Body of pancreas (tissue), 4 donors: ENCODE results near the gene CDKAL1. TPM values are rescaled to one million over a fixed set of nuclear protein-coding genes. Genes with fewer than 3 reads are reported as not detected.

ENCODE experiments used
- ATAC-seq: fragments of 150-250 bp; one replicate; pipeline ENCODE4 v1.9.1; 2016
- DNase-seq, 4 donors: peaks; one replicate each; pipeline ENCODE4 v3.0.0-alpha.2; 2019
- H3K27ac ChIP-seq, 4 donors: fragments of 200-600 bp; sonication (generic); 1 replicate in 3 of 4; 2 replicates in 1 of 4; pipeline versions ENCODE4 v1.5.1 to v1.6.1; 2016 to 2019; ENCODE audit warnings: mild to moderate bottlenecking in 1 of 4, mixed read lengths in 1 of 4, moderate library complexity in 1 of 4
- H3K27me3 ChIP-seq, 2 donors: fragments of 200-600 bp; sonication (generic); one replicate each; pipeline ENCODE4 v1.6.0; 2016; ENCODE audit warnings: mild to moderate bottlenecking in 1 of 2
- H3K36me3 ChIP-seq, 2 donors: fragments of 200-600 bp; sonication (generic); replicated peaks in 1 of 2; 2 replicates each; pipeline ENCODE4 v1.5.1; 2016; ENCODE audit warnings: low read depth in 2 of 2; ENCODE audit not compliant: insufficient read depth in 1 of 2
- H3K4me1 ChIP-seq: fragments of 200-600 bp; sonication (generic); one replicate; pipeline ENCODE4 v1.6.0; 2016
- H3K4me3 ChIP-seq, 2 donors: fragments of 200-600 bp; sonication (generic); 1 replicate in 1 of 2; 2 replicates in 1 of 2; pipeline ENCODE4 v1.5.1; 2016 to 2019
- H3K9me3 ChIP-seq, 3 donors: fragments of 200-600 bp; sonication (generic); 1 replicate in 2 of 3; 2 replicates in 1 of 3; pipeline ENCODE4 v1.5.1; 2016
- POLR2A ChIP-seq, 3 donors: fragments of 450-650 bp; IDR thresholded peaks; one replicate each; pipeline ENCODE4 v1.6.1; 2016; ENCODE audit warnings: antibody characterized with exemption in 3 of 3, mild to moderate bottlenecking in 2 of 3
- WGBS, 2 donors: methylation state at CpG; one replicate each; pipeline ENCODE4 v1.1.5; 2017; 5-methylcytosine and 5-hydroxymethylcytosine counted together
- intact Hi-C: fragments of 100-400 bp; cut with DNase I; formaldehyde crosslinking; loops from one replicate; pipeline ENCODE4 v1.15.1; 2023
- total RNA-seq, 2 donors: library from RNA; depleted of rRNA; stranded (reverse); fragments of >200 nt; gene quantifications; one replicate each; pipeline ENCODE4 v1.1.0, GENCODE V29; 2016
- TF ChIP-seq, protein P1 (sequence below), 7 experiments: fragments of 450-650 bp in 4 of 7; fragments of 200-600 bp in 3 of 7; sonication (generic) in 3 of 7; IDR thresholded peaks; one replicate each; pipeline ENCODE4 v1.5.1; 2016 to 2019; ENCODE audit warnings: antibody characterized with exemption in 7 of 7

The CDKAL1 gene
- total RNA-seq, 2 donors from 2014 or later = 16.3 to 18.1 TPM

DNA sequence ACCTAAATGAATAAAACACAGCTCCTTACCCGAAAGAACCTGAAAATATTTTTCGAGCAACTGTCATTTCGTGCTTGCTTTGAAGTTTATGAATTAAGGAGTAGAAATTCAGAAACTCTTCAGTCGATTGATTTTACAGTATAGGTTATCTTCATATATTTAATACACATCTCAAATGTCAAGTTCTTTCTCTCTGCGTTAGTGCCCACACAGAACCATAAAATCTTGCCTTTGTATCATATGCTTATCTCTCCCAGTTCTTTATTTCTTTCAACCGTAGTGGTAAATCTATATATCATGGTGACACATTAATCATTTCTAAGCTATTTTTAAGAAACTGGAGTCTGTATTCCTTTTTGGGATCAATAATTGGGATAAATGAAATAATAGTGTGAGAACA lies 397.5 kb downstream of the CDKAL1 start:
- no peak for ATAC-seq
- WGBS, 2 donors = 92 to 95% methylated on average over 6 of the region's 6 CpGs
- no peak for TF ChIP-seq POLR2A (IDR thresholded peaks at IDR 0.05)
- TF ChIP-seq, protein P1, sequence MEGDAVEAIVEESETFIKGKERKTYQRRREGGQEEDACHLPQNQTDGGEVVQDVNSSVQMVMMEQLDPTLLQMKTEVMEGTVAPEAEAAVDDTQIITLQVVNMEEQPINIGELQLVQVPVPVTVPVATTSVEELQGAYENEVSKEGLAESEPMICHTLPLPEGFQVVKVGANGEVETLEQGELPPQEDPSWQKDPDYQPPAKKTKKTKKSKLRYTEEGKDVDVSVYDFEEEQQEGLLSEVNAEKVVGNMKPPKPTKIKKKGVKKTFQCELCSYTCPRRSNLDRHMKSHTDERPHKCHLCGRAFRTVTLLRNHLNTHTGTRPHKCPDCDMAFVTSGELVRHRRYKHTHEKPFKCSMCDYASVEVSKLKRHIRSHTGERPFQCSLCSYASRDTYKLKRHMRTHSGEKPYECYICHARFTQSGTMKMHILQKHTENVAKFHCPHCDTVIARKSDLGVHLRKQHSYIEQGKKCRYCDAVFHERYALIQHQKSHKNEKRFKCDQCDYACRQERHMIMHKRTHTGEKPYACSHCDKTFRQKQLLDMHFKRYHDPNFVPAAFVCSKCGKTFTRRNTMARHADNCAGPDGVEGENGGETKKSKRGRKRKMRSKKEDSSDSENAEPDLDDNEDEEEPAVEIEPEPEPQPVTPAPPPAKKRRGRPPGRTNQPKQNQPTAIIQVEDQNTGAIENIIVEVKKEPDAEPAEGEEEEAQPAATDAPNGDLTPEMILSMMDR (IDR thresholded peaks at IDR 0.05) = no peak
- no peak for DNase-seq
- Histone ChIP-seq H3K4me3 (no peak overlapping the region), H3K27me3 (no peaks in the 10 kb centered on the region), H3K4me1 (peaks cover 5% of the 10 kb centered on the region), H3K9me3 (no peaks in the 10 kb centered on the region), H3K36me3 (no peaks in the 10 kb centered on the region), H3K27ac (no peak overlapping the region)
- intact Hi-C loops = no loop called here

DNA sequence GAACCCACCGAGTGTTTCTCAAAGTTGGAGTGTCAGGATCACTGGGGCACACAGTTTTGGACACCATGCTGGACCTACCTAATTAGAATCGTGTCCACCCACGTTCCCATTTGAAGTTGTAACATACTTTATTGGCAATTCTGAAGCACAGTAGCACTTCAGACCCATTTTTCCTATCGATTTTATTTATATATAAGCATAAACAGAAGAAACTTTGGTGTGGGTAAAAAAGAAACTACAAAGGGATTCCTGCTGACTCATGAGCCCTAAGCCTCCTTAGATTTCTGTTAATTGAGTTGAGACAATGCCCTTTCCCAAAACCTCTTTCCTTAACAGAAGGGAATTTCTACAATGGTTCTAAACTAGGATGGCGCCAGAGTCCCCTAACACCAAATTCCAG lies 398.0 kb downstream of the CDKAL1 start:
- no peak for DNase-seq
- intact Hi-C loops = no loop called here
- Histone ChIP-seq H3K4me1 (peaks cover 5% of the 10 kb centered on the region), H3K27me3 (no peaks in the 10 kb centered on the region), H3K36me3 (no peaks in the 10 kb centered on the region), H3K27ac (no peak overlapping the region), H3K9me3 (no peaks in the 10 kb centered on the region), H3K4me3 (no peak overlapping the region)
- no peak for ATAC-seq
- TF ChIP-seq, protein P1 (IDR thresholded peaks at IDR 0.05) = no peak
- no peak for TF ChIP-seq POLR2A (IDR thresholded peaks at IDR 0.05)
- WGBS, 2 donors = 92 to 93% methylated on average over 5 of the region's 5 CpGs

DNA sequence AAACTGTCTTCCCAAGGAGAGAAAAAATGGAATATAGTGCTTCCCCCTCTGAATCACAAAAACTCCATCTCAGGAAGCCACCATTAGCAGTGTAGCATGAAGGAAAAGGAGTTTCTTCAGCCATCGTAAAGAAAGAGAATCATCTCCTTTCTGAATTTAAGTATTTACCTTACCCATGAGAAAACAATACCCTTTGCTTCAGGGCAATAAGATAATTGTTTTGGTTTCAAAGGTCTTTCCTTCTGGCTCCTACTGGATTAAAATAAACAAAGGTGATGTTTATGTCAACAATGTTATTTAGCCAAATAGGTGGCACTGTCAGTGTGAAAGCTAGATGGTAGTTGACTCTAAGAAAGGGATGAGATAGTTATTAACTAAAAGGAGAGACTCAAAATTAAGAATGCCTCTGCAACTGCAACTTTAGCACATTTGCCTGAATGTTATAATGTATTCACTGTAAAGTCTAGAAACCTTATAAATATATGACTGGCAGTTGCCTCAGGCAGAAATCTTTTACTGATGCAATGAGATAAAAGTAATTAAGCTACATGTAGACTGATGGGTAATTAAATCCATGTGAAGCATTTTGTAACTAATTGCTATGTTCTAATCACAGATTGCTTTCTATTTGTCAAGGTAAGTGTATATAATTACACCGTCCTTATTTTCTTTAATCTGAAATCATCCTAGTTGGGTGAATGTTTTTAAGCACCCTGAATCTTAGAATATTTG lies 399.0 kb downstream of the CDKAL1 start:
- ATAC-seq (no peak), DNase-seq (no peak)
- 83 to 85% methylated on average over 2 of the region's 2 CpGs for WGBS, 2 donors
- TF ChIP-seq, protein P1 (IDR thresholded peaks at IDR 0.05) = no peak
- no peak for TF ChIP-seq POLR2A (IDR thresholded peaks at IDR 0.05)
- H3K27ac ChIP-seq = no peak overlapping the region
- intact Hi-C loops = no loop called here
- peaks cover 5% of the 10 kb centered on the region for H3K4me1 ChIP-seq
- H3K27me3 ChIP-seq = no peaks in the 10 kb centered on the region
- no peaks in the 10 kb centered on the region for H3K9me3 ChIP-seq
- no peaks in the 10 kb centered on the region for H3K36me3 ChIP-seq
- H3K4me3 ChIP-seq = no peak overlapping the region

DNA sequence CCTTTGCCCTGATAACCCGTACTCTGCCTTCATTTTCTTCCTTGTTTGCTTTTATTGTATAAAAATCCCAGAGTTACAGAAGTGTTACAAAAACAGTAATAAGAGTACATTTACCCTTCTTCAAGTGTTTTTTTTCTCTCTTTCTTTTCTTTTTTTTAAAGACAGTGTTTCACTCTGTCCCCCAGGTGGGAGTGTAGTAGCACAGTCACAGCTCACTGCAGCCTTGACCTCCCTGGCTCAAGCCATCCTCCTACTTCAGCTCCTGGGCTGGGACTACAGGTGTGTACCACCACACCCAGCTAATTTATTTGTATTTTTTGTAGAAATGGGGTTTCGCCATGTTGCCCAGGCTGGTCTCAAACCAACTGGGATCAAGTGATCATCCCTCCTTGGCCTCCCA lies 402.7 kb downstream of the CDKAL1 start:
- H3K9me3 ChIP-seq = no peaks in the 10 kb centered on the region
- no peak overlapping the region for H3K4me3 ChIP-seq
- no peaks in the 10 kb centered on the region for H3K36me3 ChIP-seq
- TF ChIP-seq, protein P1 (IDR thresholded peaks at IDR 0.05) = no peak
- no peak for TF ChIP-seq POLR2A (IDR thresholded peaks at IDR 0.05)
- no peaks in the 10 kb centered on the region for H3K27me3 ChIP-seq
- WGBS, 2 donors = 92 to 94% methylated on average over 2 of the region's 2 CpGs
- H3K4me1 ChIP-seq = peaks cover 5% of the 10 kb centered on the region
- no peak for DNase-seq
- H3K27ac ChIP-seq = no peak overlapping the region
- intact Hi-C loops = no loop called here
- ATAC-seq = no peak

DNA sequence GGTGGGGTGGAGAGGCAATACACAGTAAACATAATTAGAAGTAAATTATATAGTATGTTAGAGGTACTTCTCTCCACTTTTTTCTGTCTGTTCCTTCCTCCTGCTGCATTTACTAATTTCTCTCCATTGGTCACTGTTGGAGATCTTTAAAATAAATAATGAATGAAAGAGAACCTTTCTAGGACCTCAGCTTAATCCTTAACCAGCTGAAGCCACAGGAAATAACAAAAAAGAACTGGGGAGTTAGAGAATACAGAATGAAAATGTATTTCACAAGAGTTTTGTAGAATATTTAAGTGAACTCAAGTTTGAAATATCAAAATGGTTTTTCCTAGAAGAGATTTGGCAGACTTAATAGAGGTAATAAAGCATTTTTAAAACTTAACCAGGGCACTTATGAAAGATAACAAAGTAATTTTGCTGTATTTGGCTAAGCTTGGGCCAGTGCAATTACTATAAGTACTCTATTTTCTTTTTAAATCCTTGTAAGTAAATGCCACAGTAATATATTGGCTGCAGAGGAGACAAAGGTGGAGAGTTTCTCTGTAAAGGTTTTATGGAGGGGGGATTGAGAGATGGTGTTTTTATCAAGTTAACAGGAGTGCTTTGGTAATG lies 405.0 kb downstream of the CDKAL1 start:
- no peaks in the 10 kb centered on the region for H3K27me3 ChIP-seq
- H3K4me1 ChIP-seq = no peaks in the 10 kb centered on the region
- no peaks in the 10 kb centered on the region for H3K36me3 ChIP-seq
- intact Hi-C loops = no loop called here
- H3K27ac ChIP-seq = no peak overlapping the region
- DNase-seq (no peak), ATAC-seq (no peak)
- H3K9me3 ChIP-seq = no peaks in the 10 kb centered on the region
- TF ChIP-seq, protein P1 (IDR thresholded peaks at IDR 0.05) = no peak
- TF ChIP-seq POLR2A (IDR thresholded peaks at IDR 0.05) = no peak
- no peak overlapping the region for H3K4me3 ChIP-seq
